Panc1 (cell line): ENCODE measurements around the gene LRP5.

Experiments used
- POLR2AphosphoS5 ChIP-seq: IDR thresholded peaks from 2 replicates; pipeline ENCODE4 v1.6.1; 2012; ENCODE audit warnings: mild to moderate bottlenecking, low read depth, low read length, moderate library complexity
- TF ChIP-seq, protein P1 (sequence below): fragments of 450-650 bp; IDR thresholded peaks from 2 replicates; pipeline ENCODE4 v1.5.1; 2017; ENCODE audit warnings: mild to moderate bottlenecking
- TF ChIP-seq, protein P2 (sequence below), 2 experiments: IDR thresholded peaks; 2 replicates each; pipeline ENCODE4 v1.6.1; 2011 to 2012; ENCODE audit warnings: low read depth in 2 of 2, control low read depth in 1 of 2, low read length in 1 of 2, mild to moderate bottlenecking in 1 of 2, moderate library complexity in 1 of 2; ENCODE audit not compliant: insufficient read depth in 1 of 2

DNA sequence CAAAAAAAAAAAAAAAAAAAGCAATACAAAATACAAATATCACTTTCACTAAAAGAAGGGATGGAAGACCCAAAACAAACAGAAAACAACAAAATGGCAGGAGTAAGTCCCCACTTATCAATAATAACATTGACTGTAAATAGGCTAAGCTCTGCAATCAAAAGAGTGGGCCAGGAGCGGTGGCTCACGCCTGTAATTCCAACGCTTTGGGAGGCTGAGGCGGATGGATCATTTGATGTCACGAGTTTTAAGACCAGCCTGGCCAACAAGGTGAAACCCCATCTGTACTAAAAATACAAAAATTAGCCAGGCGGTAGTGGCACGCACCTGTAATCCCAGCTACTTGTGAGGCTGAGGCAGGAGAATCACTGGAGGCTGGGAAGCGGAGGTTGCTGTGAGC, 138.3 kb downstream of the LRP5 start:
- TF ChIP-seq, protein P1, sequence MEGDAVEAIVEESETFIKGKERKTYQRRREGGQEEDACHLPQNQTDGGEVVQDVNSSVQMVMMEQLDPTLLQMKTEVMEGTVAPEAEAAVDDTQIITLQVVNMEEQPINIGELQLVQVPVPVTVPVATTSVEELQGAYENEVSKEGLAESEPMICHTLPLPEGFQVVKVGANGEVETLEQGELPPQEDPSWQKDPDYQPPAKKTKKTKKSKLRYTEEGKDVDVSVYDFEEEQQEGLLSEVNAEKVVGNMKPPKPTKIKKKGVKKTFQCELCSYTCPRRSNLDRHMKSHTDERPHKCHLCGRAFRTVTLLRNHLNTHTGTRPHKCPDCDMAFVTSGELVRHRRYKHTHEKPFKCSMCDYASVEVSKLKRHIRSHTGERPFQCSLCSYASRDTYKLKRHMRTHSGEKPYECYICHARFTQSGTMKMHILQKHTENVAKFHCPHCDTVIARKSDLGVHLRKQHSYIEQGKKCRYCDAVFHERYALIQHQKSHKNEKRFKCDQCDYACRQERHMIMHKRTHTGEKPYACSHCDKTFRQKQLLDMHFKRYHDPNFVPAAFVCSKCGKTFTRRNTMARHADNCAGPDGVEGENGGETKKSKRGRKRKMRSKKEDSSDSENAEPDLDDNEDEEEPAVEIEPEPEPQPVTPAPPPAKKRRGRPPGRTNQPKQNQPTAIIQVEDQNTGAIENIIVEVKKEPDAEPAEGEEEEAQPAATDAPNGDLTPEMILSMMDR = no peak
- no peak for TF ChIP-seq POLR2AphosphoS5
- TF ChIP-seq, protein P2, sequence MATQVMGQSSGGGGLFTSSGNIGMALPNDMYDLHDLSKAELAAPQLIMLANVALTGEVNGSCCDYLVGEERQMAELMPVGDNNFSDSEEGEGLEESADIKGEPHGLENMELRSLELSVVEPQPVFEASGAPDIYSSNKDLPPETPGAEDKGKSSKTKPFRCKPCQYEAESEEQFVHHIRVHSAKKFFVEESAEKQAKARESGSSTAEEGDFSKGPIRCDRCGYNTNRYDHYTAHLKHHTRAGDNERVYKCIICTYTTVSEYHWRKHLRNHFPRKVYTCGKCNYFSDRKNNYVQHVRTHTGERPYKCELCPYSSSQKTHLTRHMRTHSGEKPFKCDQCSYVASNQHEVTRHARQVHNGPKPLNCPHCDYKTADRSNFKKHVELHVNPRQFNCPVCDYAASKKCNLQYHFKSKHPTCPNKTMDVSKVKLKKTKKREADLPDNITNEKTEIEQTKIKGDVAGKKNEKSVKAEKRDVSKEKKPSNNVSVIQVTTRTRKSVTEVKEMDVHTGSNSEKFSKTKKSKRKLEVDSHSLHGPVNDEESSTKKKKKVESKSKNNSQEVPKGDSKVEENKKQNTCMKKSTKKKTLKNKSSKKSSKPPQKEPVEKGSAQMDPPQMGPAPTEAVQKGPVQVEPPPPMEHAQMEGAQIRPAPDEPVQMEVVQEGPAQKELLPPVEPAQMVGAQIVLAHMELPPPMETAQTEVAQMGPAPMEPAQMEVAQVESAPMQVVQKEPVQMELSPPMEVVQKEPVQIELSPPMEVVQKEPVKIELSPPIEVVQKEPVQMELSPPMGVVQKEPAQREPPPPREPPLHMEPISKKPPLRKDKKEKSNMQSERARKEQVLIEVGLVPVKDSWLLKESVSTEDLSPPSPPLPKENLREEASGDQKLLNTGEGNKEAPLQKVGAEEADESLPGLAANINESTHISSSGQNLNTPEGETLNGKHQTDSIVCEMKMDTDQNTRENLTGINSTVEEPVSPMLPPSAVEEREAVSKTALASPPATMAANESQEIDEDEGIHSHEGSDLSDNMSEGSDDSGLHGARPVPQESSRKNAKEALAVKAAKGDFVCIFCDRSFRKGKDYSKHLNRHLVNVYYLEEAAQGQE (IDR thresholded peaks at IDR 0.05; ENCODE audit: insufficient read depth in 1 of 2, low read depth in 2 of 2, low read length in 1 of 2) = no peak
